ELR (cell line): ENCODE results near the gene SUSD1.

Source experiments
- DNase-seq: peaks from one replicate; pipeline ENCODE4 v3.0.0-alpha.2; 2015; ENCODE audit warnings: low read depth

The SUSD1 gene

GRCh38 chr9:112065806-112066606 lies 109.1 kb downstream of the SUSD1 start:
- peak; percentile 93 for DNase-seq

DNA sequence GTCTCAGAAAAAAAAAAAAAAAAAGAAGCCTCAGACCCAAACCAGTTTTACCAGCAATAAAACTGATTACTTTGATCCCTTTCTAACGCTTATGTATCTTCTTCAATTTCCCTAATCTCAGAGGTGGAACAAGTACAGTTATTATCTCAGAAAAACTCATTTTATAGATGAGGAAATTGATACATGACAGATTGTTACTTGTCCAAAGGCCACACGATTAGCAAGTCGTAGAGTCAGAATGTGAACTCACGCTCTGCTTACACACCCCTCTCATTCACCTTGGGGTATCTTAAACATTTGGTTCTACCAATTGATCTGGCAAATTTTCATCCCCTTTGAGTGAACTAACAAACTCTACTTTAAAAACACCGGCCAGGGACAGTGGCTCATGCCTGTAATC lies 110.2 kb downstream of the SUSD1 start:
- DNase-seq = no peak

- DNase-seq = no peak
These were observed 111.5 kb downstream of the SUSD1 start for GRCh38 chr9:112063586-112063985.

GRCh38 chr9:112063151-112063550 lies 111.9 kb downstream of the SUSD1 start:
- DNase-seq = no peak

DNA sequence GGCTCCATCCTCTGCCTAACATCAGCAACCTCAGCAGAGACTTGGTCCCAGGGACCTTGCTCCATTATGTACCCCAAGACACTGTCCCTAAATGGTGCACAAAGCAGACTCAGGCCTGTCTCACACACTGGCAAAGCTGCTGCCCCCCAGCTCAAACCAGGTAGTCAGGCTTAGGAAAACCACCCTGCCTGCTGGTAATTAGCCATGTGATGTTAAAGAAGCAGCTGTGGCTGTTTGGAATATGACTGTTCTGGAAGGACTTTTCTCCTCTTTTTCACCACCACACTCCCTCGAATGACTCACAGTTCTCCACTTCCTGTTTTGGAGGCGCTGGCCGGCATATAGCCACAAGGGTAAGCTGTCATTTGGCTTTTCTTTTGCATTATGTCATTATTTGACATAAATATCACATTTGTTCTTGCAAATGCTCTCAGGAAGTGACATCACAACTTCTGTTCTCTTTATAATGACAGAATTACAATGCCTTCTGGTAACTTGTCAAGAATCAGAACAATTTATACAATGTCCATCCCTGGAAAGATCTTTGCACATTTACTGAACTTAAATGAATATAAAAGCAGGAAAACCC lies 113.9 kb downstream of the SUSD1 start:
- peak; percentile 99 for DNase-seq

- DNase-seq = no peak
These were observed 115.2 kb downstream of the SUSD1 start for GRCh38 chr9:112059966-112060320.

GRCh38 chr9:112059145-112059965 lies 115.7 kb downstream of the SUSD1 start:
- peak; percentile 95 for DNase-seq

DNA sequence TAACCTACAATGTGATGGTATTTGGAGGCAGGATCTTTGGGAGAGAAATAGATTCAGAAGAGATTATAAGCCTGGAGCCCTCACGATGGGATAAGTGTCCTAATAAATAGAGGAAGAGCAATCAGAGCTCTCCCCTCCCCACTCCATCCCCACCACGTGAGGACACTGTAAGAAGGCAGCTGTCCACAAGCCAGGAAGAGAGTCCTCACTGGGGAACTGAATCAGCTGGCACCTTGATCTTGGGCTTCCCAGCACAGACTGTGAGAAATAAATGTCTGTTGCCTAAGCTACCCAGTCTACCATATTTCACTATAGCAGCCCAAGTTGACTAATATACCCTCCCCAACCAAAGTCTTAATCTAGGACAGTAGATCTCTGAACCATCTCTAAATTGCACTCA lies 118.1 kb downstream of the SUSD1 start:
- no peak for DNase-seq

DNA sequence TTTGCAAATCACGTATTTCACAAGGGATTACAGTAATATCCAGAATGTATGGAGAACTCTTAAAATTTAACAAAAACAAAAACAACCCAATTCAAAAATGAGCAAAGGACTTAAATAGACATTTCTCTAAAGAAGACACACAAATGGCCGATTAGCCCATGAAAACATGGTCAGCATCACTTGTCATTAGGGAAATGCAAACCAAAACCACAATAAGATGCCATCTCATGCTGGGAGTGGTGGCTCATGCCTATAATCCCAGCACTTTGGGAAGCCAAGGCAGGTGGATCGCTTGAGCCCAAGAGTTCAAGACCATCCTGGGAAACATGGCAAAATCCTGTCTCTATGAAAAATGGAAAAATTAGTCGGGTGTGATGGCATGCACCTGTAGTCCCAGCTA lies 120.2 kb downstream of the SUSD1 start:
- no peak for DNase-seq

DNA sequence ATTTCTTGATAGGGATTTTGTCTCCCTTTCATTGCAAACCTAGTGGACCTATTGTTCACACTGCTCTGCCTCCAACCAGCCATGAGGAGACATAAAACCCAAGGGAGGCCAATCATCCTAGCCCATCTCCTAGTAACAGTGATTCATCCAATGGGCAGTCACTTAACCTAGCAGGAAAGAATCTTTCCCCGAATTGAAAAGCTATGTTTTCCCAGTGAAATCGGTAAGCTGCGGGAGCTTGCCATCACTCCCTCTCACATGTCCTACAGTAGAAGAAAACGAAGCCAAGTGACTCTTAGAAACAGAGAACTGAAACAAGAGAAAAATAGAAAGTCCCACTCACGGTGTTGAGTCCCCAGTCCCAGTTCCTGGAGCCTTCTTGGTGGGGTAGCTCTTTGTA lies 123.3 kb downstream of the SUSD1 start:
- peak; percentile 44 for DNase-seq

DNA sequence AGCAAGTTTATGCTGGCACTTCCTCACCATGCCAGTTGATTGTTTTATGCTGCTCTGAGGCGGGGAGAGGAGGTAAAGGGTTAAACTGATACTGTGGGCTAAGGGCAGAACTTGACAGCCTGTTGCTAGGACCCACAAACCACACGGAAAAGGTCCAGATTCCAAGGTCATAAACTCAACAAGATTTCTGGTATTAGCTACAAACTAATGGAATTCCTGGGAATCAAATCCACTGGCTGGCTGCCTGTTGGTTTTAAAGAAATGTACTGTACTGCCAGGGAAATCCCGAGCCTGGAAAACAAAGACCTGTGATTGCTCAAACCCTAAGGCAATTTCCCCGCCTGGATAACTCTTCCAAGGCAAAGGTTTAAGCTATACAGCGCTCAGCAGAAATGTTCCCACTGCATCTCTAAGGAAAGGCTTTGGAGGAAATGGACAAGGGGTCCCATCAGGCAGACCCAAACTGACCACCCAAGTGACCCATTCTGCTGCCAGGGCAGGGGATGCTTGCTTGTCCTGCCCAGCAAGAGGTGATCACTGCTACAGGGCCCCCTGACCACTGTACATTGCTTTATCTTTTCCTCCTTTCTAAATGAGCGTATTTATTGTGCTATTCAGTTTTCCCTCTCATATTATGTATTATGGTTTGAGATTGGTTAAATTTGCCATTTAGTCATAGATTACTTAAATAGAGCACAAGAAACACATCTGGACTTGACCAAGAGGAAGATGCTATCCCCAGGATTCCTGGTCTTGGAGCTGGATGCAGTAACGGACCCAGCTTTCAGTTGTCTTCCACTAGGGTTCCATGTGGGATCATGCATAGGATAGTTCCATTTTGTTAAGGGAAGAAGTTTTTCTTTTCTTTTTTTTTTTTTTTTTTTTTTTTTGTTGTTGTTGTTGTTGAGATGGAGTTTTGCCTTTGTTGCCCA lies 124.3 kb downstream of the SUSD1 start:
- peak; percentile 86 for DNase-seq

GRCh38 chr9:112049811-112050516 lies 125.1 kb downstream of the SUSD1 start:
- DNase-seq = no peak

DNA sequence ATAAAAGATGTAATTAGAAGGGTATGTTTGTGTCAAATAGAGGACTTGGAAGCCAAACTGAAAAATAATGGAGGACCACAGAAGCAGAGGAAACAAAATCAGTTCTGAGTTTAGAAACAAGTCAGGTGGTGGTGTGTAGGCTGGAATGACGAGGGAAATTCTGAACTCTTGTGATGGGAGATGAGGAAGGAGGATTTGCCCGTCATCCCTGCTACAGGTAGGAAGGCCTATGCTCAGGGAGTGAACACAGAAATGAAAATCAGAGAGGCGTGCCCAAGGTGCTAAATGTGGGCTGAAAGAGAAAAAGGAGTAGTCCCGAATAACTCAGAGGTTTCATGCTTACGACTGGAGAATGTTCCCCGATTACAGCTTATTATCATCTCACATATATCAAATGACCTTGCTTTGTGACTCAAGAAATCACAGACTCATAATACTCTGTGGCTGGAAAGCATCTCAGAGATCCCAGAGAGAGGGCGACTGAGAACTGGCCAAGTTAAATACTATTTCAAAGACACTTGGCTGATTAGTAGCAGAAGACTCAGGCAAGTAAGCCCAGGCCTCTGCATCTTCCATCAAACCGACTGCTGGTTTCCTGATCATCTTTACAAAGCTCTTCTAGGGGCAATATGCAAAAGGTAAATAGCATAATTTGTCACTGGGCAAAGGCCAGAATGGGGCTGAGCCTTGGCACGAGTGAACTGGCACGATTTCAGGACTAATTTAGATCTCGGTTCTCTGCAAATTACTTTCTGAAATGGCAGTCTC lies 126.0 kb downstream of the SUSD1 start:
- no peak for DNase-seq

DNA sequence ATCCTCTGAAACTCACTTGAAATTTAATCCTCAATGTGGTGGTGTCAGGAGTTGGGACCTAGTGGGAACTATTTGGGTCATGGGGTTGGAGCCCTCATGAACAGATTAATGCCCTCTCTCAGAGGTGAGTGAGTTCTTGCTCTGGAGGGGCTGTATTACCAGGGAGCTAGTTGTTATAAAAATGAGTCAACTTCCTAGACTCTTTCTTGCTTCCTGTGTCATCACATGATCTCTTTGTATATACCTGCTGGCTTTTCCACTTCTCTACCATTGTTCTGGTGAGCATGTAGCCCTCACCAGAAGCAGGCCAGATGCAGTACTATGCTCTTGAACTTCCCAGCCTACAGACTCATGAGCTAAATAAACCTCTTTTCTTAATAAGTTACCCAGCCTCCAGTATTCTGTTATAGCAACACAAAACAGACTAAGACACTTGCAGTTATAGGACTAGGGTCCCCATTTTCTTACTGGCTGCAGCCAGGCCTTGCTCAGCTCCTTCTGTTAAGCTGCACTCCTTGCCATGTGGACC lies 127.5 kb downstream of the SUSD1 start:
- DNase-seq = peak; percentile 67

DNA sequence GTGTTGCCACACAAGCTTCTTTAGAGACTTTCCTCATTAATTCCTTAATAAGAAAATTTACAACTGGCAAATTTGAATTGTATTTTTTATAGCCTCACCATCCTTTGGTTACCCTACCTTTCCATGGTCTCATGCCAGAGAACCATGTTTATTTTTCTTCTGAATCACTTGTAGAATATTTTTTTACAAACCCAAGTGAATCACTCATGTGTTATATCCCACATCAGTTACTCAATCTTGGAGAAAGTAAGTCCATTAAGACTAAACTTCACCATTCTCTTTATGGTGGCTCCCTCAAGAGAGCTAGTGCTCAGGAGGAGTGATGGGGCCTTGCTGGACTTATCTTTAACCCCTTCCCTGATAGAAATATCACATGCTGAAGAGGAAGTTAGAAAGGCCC lies 128.9 kb downstream of the SUSD1 start:
- peak; percentile 95 for DNase-seq

DNA sequence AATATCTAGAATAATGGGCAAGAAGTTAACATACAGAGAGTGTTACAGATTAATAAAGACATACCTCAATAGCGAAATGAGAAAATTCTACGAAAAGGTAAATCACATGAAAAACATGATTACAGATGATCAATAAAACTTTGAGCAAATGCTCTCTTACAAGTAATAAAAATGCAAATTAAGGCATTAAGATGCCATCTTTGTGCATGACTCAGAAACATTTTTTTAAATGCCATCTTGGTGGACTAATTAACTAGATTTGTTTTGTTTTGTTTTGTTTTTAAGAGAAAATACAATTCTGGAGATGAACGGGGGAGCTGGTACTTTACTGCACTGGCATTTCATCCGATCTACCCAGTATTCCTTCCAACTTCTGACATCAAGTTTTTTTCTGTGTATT lies 130.2 kb downstream of the SUSD1 start:
- no peak for DNase-seq

DNA sequence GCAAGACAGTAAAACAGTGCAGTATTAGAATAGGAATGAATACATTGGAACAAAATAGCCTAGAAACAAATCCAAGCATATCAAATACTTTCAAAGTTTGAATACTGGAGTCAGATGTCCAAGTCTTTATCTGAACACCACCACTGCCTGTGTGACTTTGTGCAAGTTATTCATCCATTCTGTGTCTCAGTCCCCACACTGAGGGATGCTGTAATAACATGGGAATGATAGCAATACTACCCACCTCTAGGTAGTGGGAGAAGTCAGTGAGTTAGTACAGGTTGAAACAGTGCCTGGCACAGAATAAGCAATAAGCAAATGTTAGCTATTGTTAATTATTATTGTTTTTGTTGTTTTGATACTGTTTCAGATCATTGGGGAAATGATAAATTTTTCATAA lies 130.9 kb downstream of the SUSD1 start:
- DNase-seq = no peak

GRCh38 chr9:112043423-112043822 lies 131.7 kb downstream of the SUSD1 start:
- peak; percentile 61 for DNase-seq

DNA sequence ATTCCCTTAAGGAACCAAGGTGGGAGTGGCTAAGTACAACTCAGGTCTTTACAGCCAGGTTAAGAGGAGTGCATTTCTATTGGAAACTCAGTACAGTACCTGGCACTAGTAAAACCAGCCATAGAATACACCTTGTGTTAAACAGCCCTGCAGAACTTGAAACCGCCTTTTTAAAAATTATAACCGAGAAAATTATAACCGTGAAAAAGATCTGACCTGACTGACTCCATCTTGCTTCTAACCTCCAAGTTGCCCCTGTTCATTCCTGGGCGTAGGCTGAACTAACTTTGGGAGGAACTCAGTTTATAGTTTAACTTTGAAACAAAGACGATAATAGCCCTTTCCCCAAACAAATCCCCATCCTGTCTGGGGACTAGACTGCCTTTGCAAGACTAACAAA lies 132.3 kb downstream of the SUSD1 start:
- DNase-seq = no peak

- no peak for DNase-seq
These were observed 132.9 kb downstream of the SUSD1 start for GRCh38 chr9:112042244-112042638.
